HG03565 (cell line): ENCODE data around the gene COA3.

Experiments
- ATAC-seq: cut with Tn5 transposase; IDR thresholded peaks from one replicate; pipeline ENCODE4 v1.9.1; 2021; ENCODE audit warnings: mild to moderate bottlenecking, moderate library complexity; ENCODE audit not compliant: unreplicated experiment

COA3 gene

GRCh38 chr17:42818379-42818778 is 19.9 kb upstream of the COA3 start:
- ATAC-seq: no peak

DNA sequence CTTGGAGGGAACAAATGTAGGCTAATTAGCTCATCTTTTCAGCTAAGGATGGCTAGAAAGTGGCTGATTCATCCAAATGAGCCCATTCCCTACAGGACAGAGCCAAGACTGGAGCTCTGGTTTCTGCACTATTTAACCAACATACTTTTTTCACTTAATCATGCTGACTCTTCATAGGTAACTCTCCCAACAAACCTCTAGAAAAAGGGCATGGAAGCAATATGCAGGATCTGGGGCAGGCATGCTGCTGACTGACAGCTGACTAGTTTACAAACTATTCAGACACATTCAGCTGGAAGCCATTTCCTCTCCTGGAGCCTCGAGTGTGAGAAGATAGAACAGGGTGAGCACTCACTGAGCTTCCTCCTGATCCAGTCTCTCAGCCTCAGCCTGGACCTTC is 19.4 kb upstream of the COA3 start:
- no peak for ATAC-seq

GRCh38 chr17:42814633-42815399 is 16.3 kb upstream of the COA3 start:
- ATAC-seq: no peak

DNA sequence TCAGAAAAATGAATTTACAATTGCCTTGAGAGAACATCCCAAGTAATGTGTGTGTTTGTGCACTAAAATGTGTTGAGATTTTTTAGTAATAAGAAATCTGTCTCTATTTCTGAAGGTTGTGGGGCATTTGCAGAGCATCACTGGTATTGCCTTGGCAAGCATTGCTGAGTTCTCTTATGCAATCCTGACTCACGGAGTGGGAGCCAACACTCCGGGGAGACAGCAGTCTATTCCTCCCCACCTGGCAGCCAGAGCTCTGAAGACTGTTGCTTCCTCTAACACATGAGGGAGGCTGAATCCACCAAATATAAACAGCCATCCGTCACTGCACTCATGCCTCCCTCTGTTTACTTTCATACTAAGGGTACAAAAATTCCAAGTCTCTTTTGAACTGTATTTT is 10.7 kb upstream of the COA3 start:
- no peak for ATAC-seq

DNA sequence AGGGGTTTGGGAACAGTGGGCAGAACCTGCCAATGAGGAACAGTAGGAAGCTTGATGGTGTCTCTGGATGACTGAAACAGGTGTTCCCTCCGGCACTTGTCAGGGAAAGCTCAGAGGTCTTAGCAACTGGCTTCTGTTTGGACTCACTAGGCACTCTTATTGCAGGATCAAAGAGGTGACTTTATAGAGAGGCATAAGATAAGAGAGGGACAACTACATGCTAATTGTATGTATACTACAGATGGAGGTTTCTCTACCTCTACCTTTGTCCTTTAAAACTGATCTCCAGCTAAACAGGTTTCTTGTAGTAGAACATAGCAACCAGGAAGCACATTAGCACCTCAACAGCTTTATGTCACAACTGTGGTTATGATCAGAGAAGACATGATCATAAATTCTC is 7.7 kb upstream of the COA3 start:
- no peak for ATAC-seq

- no peak for ATAC-seq
These were observed 6.4 kb upstream of the COA3 start for GRCh38 chr17:42804918-42805367.

GRCh38 chr17:42803074-42803883 is 4.8 kb upstream of the COA3 start:
- ATAC-seq: no peak

DNA sequence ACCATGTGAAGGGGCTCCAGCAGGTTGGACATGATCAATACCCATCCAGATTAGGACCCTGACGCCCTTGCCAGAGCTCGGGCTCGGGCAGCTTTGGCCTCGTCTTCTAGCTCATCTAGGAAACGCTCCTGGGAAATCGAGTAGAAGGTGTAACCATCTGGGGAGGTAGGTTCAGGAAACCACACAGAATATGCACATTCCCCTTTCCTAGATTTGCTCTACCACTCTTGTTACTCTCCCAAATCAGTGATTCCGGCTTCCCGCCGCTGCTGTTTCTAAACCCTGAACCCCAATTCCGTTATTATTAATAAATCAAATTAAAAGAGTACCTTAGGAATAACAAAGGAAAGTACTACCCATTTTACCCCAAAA is 507 bp downstream of the COA3 start:
- no peak for ATAC-seq

DNA sequence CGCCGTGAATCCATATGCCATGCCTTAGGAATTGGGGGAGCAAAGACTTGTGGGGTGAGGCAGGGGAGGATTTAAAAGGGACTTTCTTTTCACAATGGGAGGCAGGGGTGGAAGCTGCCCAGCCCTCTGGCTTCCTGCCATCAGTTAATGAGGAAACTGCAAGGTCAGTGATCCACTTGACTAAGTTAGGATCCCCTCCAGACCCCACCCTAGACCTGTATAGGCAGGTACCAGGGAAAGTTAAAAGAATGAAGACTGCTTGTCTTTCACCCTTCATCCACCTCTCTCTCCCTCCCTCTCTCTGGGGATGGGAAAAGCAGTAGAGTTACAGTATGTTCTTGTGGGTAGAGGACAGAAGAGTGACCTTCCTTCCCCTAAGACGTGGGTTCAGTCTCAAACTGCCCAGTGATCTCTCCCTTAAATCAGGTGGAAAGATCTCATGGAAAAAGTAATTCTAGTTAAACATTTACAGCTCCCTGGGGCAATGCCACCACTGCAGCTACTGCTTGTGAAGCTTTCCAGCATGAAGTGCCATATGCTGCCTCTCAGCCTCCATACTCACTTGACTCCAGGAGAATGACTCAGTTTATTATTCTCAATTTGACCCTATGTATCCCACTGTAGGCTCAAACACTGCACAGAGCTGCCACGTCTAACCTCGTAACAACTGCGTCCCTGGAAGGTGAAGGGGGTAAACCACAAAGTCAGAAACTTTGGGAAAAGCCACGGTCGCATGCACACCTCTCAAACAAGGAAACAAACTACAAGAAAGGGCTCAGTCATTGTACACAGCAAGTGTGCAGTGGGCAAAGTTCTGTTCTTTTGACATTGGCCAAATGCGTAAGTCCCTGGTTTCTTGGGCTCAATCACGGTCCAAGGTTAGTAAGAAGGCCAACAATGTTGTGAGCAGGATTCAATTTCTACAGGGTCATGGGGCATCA is 1.2 kb downstream of the COA3 start:
- ATAC-seq: no peak

DNA sequence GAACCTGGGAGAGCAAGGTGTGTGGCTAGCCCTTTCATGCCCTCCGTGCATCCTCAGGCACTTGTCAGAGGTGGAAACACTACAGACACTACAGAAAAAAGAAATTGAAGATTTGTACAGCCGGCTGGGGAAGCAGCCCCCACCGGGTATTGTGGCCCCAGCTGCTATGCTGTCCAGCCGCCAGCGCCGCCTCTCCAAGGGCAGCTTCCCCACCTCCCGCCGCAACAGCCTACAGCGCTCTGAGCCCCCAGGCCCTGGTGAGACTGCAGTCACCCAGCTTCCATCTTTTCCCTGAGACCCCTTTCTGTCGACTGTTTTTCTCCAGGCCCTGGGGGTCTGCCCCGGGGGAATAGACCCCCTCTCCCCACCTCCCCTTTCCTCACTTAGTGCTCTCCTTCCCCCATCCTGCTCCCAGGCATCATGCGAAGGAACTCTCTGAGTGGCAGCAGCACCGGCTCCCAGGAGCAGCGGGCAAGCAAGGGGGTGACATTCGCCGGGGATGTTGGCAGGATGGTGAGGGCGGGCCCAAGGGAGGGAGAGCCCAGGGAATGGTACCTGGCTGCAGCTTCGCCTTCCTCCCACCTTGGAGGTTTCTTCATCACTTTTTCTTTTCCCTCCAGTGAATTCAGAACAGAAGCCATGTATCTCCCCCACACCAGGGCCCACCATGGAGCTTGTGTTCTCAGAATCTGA is 2.3 kb downstream of the COA3 start:
- no peak for ATAC-seq

- ATAC-seq: no peak
These were observed 3.0 kb downstream of the COA3 start for GRCh38 chr17:42795465-42795864.

GRCh38 chr17:42795061-42795460 is 3.4 kb downstream of the COA3 start:
- ATAC-seq: no peak

- no peak for ATAC-seq
These were observed 6.0 kb downstream of the COA3 start for GRCh38 chr17:42792545-42792944.

GRCh38 chr17:42791948-42792347 is 6.6 kb downstream of the COA3 start:
- no peak for ATAC-seq

DNA sequence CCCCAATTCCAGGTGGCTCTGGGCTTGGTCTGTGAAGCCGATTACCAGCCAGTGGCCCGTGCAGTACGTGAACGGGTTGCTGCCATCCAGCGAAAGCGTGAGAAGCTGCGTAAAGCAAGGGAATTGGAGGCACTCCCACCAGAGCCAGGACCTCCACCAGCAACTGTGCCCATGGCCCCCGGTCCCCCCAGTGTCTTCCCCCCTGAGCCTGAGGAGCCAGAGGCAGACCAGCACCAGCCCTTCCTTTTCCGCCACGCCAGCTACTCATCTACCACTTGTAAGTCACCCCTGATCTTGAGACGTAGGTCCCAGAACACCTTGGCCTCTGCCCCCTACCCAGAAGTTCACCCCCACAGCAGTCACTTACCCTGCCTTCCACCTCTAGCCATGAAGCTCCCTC is 11.2 kb downstream of the COA3 start:
- ATAC-seq: no peak

DNA sequence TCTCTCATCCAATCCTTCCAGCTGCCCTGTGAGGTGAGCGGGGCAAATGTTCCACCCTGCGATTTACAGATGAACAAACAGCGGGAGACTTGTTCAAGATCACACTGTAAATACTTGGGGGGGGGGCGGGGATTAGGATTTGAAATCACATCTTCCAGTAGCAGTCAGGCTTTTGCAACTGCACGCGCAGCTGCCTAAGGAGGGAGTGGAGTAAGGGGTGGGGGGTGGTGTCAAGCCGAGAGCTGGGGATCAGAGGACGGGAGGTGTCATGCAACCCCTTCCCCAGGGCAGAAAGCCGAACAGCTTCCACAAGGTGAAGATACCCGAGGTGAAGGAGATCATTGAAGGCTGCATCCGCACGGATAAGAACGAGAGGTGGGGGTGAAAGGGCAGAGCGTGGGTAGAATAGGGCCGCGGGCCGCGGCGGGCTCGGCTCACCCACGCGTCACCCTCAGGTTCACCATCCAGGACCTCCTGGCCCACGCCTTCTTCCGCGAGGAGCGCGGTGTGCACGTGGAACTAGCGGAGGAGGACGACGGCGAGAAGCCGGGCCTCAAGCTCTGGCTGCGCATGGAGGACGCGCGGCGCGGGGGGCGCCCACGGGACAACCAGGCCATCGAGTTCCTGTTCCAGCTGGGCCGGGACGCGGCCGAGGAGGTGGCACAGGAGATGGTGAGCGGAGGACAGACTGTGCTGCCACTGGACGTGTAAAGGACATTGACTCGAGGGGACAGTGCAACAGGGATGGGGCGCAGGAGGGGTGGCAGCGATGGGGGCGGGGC is 13.5 kb downstream of the COA3 start:
- ATAC-seq: no peak

DNA sequence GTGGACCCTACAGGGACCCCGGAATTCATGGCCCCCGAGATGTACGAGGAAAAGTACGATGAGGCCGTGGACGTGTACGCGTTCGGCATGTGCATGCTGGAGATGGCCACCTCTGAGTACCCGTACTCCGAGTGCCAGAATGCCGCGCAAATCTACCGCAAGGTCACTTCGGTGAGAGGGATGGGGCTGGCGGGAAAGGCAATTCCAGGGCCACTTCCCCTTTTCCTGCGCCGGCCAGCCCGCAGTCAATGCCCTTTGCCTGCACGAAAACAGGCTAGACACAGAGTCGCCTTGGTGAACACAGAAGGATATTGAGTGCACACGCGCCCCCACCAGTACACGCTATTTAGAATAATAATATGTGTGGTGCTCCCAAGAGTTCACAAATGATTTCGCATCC is 14.1 kb downstream of the COA3 start:
- no peak for ATAC-seq

DNA sequence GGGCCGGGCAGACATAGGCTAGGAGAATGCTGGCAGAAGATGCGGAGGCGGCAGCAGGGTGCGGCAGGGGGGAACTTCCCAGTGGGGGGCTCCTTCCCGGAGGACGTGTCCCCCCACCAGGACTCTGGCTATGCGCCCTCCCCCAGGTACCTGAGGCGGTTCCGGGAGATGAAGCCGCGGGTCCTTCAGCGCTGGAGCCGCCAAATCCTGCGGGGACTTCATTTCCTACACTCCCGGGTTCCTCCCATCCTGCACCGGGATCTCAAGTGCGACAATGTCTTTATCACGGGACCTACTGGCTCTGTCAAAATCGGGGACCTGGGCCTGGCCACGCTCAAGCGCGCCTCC is 14.7 kb downstream of the COA3 start:
- no peak for ATAC-seq

DNA sequence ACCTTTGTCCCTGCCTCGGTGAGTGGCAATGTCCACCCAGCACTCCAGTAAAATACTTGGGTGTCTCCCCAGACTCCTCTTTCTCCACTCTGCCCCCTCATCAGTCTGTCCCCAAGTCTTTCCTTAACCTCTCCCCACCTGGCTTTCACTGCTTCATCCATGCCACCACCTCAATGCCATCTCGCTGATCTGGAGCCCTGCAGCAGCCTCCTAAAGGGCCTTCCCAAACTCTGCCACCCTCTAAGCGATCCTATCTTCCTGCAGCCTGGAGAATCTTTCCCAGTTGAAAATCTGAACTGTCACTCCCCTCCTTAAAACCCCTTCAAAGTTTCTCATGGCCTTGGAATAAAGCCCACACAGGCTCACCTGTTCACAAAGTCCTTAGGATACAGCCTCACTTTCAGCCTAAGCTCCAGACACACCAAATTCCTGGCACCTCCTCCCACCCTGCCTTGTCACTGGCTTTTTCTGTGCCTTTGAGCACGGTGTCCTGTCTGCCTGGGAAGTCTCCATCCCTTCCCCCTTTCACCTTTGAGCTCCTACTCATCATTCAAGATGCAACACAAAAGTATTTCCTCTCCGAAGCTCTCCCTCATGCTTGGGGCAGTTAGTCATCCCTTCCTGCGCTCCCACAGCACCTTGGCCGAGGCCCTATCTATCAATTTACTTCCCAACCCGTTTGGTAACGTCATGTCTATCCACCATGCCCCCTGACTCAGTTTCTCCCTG is 15.3 kb downstream of the COA3 start:
- no peak for ATAC-seq
